ENCODE measurements around the gene EPM2AIP1.

EPM2AIP1 gene

GRCh38 chr3:36944641-36945270 is 48.2 kb downstream of the EPM2AIP1 start, which contains the start of gene TRANK1:
TRANK1 (minus strand) TSS chr3:36945054; CDS start chr3:36944809, 245 bp downstream.
- peak; percentile 32 to 73 (median 56) for DNase-seq

GRCh38 chr3:36944012-36944640 is 48.8 kb downstream of the EPM2AIP1 start:
- peak in 3 of 4 experiments; percentile 12 to 18 (median 12) for DNase-seq

- no peak for DNase-seq
These were observed 49.3 kb downstream of the EPM2AIP1 start for GRCh38 chr3:36943601-36944000.

GRCh38 chr3:36942638-36943248 is 50.2 kb downstream of the EPM2AIP1 start:
- DNase-seq, result no peak

DNA sequence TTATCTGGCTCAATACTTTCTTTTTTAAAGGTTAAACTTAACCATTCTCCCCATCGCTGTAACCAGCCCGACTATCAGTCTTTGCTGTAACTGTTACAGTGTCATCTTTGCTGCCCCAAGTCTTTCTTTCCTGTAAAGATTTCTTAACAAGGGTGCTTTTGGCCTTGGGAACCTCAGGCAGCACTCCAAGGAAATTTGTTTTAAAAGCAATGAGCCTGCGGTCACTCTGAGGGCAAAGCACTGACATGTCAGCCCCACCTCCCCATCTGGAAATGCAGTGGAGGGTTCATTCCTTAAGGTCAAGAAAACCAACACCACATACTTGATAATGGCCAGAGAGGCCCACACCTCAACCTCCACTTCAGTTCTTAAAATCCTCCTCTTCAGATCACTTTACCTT is 51.3 kb downstream of the EPM2AIP1 start:
- DNase-seq, result no peak

- DNase-seq, result no peak
These were observed 51.8 kb downstream of the EPM2AIP1 start for GRCh38 chr3:36941162-36941561.

DNA sequence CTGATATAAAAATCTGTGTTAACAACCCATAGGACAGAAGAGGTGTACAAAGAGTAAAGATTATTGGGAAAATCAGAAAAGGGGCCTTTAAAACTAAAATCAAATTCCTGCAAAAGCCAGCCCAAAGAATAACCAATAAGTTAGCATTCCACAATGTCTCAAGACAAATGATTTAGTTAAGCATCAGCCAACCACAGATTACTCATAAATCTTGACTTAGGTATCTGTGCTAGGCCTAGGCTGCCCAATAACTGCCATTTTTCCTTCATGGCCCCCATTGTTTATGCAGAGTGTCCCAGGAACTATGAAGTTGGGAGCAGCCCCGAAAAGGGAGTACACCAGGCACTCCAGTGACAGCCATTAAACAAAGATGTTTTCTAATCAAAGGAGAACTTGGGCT is 55.4 kb downstream of the EPM2AIP1 start:
- DNase-seq, result no peak
